Thyroid gland (tissue), 4 donors: ENCODE results near the gene TMIGD3.

Source experiments
- CTCF ChIP-seq, 6 experiments: fragments of 200-600 bp in 3 of 6; fragments of 450-650 bp in 3 of 6; sonication (generic) in 3 of 6; IDR thresholded peaks; one replicate each; pipeline ENCODE4 v1.5.1; 2016 to 2019; ENCODE audit warnings: antibody characterized with exemption in 6 of 6, mild to moderate bottlenecking in 2 of 6, inconsistent platforms in 1 of 6, moderate library complexity in 1 of 6
- POLR2A ChIP-seq, 2 donors: fragments of 450-650 bp; IDR thresholded peaks; one replicate each; pipeline ENCODE4 v1.6.1; 2017; ENCODE audit warnings: antibody characterized with exemption in 2 of 2, mild to moderate bottlenecking in 2 of 2, moderate library complexity in 1 of 2

- no peak for TF ChIP-seq CTCF (IDR thresholded peaks at IDR 0.05)
- TF ChIP-seq POLR2A (IDR thresholded peaks at IDR 0.05), result no peak
Measured at GRCh38 chr1:111466480-111466879, 37.0 kb downstream of the TMIGD3 start.
